Calu3 (cell line): ENCODE data around the gene HOXC10. TPM values are rescaled to one million over a fixed set of nuclear protein-coding genes. Genes with fewer than 3 reads are reported as not detected.
A peak's percentile ranks its signal among the peaks of the same experiment; 100 is the strongest.

Source experiments
- BruUV-seq: library from RNA; stranded (reverse); fragments of 400-500 nt; replicated peaks from 2 replicates; lab custom pipeline; 2021; lab: Mats Ljungman, UMichigan
- CTCF ChIA-PET: fragments of 300-600 bp; sonication (Branson Sonifier 250); formaldehyde crosslinking; loops from one replicate; lab custom pipeline; 2022; ENCODE audit warnings: antibody characterized with exemption; lab: Charles Lee
- DNase-seq: peaks from one replicate; pipeline ENCODE4 v3.0.0; 2022
- H3K27ac Mint-ChIP-seq: one replicate; pipeline ENCODE4 v1.8.0; 2022; ENCODE audit warnings: mixed read lengths; ENCODE audit not compliant: unreplicated experiment
- H3K27me3 Mint-ChIP-seq: one replicate; pipeline ENCODE4 v1.8.0; 2022; ENCODE audit warnings: mixed read lengths; ENCODE audit not compliant: unreplicated experiment
- H3K36me3 Mint-ChIP-seq: one replicate; pipeline ENCODE4 v1.8.0; 2022; ENCODE audit warnings: mild to moderate bottlenecking, moderate library complexity, mixed read lengths; ENCODE audit not compliant: insufficient read depth, unreplicated experiment
- H3K4me1 Mint-ChIP-seq: one replicate; pipeline ENCODE4 v1.8.0; 2022; ENCODE audit warnings: mild to moderate bottlenecking, low read depth, mixed read lengths; ENCODE audit not compliant: unreplicated experiment
- H3K4me3 Mint-ChIP-seq: one replicate; pipeline ENCODE4 v1.8.0; 2022; ENCODE audit warnings: mild to moderate bottlenecking, low read depth, moderate library complexity, mixed read lengths; ENCODE audit not compliant: unreplicated experiment
- H3K9me3 Mint-ChIP-seq: one replicate; pipeline ENCODE4 v1.8.0; 2022; ENCODE audit warnings: low read depth, mixed read lengths; ENCODE audit not compliant: unreplicated experiment
- intact Hi-C: fragments of 100-400 bp; cut with micrococcal nuclease; formaldehyde crosslinking; loops from one replicate; pipeline ENCODE4 v1.10.0; 2022; ENCODE audit not compliant: unreplicated experiment
- total RNA-seq: library from RNA; stranded (reverse); gene quantifications from 2 replicates; pipeline ENCODE4 v1.2.3, GENCODE V29; 2022
- TF ChIP-seq, protein P1 (sequence below): fragments of 200-600 bp; IDR thresholded peaks from one replicate; pipeline ENCODE4 v1.8.0; 2022; ENCODE audit warnings: antibody characterized with exemption; ENCODE audit not compliant: unreplicated experiment

Gene HOXC10
- total RNA-seq, 1 experiment from 2014 or later, result 0.71 TPM

DNA sequence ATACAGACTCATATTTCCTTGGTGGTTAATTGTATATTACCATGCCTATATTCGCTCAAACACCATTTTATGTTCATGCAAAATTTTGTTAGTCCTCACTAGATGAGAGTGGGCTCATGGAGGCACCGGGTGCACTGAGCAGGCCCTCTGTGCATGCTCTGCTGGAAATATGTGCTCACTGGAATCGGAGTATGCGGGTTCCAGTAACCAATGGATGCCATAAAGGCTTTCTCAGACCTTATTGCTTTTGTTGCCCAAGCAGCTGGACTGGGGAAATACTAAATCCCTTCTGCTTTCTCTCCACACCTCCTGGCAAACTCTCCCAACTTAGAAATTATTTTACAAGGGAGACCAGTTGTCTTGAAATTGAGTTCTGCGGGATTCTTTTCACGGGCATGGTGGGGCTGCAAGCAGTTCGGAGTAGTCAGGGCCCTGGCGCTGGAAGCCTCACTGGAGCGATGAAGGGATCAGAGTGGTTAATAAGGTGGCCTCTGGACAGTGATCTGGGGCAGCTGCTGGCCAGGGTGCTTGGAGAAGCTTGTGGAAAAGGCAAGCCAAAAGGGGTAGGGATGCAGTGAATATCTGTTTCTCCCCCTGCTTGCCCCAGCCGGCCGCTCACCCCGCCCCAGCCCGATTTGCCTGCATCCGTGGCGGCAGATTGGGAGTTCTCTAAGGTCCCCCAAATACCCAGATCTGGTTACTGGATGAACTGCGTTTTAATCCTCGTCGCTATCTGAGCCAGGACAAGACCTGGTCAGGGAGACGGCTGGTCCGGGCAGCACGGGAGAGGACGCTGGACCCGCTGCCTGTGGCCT is 35.9 kb downstream of the HOXC10 start:
- peaks cover 11% of the 10 kb centered on the region for H3K36me3 Mint-ChIP-seq
- TF ChIP-seq, protein P1, sequence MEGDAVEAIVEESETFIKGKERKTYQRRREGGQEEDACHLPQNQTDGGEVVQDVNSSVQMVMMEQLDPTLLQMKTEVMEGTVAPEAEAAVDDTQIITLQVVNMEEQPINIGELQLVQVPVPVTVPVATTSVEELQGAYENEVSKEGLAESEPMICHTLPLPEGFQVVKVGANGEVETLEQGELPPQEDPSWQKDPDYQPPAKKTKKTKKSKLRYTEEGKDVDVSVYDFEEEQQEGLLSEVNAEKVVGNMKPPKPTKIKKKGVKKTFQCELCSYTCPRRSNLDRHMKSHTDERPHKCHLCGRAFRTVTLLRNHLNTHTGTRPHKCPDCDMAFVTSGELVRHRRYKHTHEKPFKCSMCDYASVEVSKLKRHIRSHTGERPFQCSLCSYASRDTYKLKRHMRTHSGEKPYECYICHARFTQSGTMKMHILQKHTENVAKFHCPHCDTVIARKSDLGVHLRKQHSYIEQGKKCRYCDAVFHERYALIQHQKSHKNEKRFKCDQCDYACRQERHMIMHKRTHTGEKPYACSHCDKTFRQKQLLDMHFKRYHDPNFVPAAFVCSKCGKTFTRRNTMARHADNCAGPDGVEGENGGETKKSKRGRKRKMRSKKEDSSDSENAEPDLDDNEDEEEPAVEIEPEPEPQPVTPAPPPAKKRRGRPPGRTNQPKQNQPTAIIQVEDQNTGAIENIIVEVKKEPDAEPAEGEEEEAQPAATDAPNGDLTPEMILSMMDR, result no peak
- H3K27me3 Mint-ChIP-seq, result peaks cover 80% of the 10 kb centered on the region
- intact Hi-C loops, result no loop called here
- no peak overlapping the region for H3K4me3 Mint-ChIP-seq
- BruUV-seq, result no TSS peak
- H3K27ac Mint-ChIP-seq, result no peak overlapping the region
- no peak for DNase-seq
- H3K4me1 Mint-ChIP-seq, result no peaks in the 10 kb centered on the region
- no peaks in the 10 kb centered on the region for H3K9me3 Mint-ChIP-seq
- CTCF ChIA-PET, result no interaction called here

DNA sequence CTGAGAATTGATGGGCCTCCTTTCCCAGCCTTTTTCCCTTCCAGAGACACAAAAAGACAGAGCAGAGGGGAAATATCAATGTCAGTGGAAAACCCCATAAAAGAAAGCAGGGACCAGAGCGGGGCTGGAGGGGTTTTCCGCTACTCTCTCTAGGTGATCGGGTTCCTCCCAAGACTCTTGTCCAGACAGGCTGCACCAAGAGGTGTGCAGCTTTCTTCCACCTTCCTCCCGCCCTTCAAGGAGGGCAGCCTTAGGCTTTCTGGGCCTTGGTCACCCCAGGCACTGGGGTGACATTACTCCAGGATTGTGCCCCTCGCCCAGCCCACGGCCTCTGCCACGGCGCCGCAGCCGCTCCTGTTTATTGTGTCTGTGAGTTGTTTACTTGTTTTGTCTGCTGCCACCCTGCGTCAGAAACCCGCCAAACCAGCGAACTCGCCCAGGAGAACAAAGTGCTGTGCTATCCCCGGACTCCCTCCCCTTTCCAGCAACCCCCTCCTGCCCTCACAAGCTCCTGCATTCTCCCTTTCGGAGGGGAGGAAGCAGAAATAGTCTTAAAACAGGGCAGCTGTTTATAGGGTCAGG is 36.6 kb downstream of the HOXC10 start:
- CTCF ChIA-PET, result interaction anchor here (0.6 to 1.0 kb wide), 3 partner anchors 9 to 1710 kb away, joined by 3 to 4 read pairs (median 3); no protein-coding TSS in a partner anchor
- H3K27ac Mint-ChIP-seq, result no peak overlapping the region
- BruUV-seq, result no TSS peak
- intact Hi-C loops, result no loop called here
- H3K36me3 Mint-ChIP-seq, result peaks cover 11% of the 10 kb centered on the region
- H3K27me3 Mint-ChIP-seq, result peaks cover 87% of the 10 kb centered on the region
- no peaks in the 10 kb centered on the region for H3K9me3 Mint-ChIP-seq
- DNase-seq, result peak; percentile 32
- no peaks in the 10 kb centered on the region for H3K4me1 Mint-ChIP-seq
- no peak overlapping the region for H3K4me3 Mint-ChIP-seq
- TF ChIP-seq, protein P1, result no peak

DNA sequence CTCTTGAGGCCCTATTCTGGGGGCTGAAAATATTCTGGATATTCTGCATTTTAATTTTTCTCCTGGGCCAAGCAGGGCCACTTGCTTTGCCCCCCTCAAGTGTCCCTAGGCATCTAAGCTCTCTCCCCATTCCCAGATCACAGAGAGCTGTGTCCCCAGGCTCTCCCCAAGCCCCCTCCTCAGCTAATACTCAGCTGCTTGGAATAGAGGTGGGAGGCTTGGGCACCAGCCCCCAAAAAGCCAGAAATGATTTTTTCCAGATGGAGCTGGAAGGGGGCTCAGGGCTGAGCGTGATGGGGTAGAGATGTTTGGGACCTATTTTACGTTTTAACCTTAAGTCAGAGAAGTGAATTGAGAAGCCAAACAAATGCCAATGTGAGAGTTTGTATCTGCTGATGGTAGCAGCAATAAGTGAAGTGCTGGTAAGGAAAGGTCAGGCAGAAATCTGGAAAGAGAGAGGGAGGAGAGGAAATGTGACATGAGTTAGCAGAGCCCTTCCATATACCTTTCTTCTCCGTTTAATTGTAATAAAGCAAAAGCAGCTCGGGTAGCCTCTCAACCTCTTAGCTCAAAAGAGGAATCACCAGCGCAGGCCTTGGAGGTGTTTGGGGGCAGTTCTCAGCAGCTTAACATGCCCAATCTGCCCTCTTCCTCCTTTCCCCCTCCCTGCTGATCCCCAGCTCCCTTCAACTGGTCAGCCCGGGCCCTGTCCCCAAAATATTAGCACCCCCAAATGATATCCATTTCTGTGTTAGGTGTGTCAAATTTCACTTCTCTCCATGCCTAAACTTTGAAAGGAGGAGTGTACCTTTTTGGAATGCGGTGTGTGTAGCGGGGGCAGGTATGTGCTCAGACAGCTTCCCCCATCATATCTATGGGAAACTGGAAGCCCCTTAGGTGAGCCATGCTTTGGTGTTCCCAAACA is 38.3 kb downstream of the HOXC10 start:
- Mint-ChIP-seq H3K4me3 (no peak overlapping the region), H3K36me3 (peaks cover under 1% of the 10 kb centered on the region), H3K27ac (no peak overlapping the region), H3K27me3 (peaks cover 90% of the 10 kb centered on the region), H3K9me3 (no peaks in the 10 kb centered on the region), H3K4me1 (no peaks in the 10 kb centered on the region)
- CTCF ChIA-PET, result interaction anchor here (0.6 to 1.6 kb wide), 4 partner anchors 9 to 1519 kb away, joined by 3 to 5 read pairs (median 3); partner anchors contain the start of gene HOXC5
- DNase-seq, result no peak
- BruUV-seq, result no TSS peak
- TF ChIP-seq, protein P1, result no peak
- intact Hi-C loops, result no loop called here

DNA sequence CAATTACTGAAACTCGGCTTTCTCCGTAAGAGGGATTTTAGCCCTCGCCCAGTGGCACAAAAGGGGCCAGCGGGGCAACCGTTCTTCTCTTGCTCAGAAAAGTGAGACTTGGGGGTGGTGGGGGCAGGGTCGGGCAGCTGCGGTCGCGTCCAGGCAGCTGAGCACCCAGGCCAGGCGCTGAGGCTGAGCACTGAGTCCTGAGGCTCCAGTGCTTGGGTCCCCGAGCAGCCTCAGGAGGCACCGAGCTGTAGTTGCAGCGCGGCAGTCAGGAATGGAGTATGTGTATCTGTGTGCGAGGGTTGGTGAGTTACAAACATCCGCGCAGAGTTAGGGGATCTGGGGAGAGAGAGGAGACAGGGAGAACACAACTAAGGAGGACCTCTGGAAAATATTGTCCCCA is 39.2 kb downstream of the HOXC10 start:
- no peak overlapping the region for H3K27ac Mint-ChIP-seq
- CTCF ChIA-PET, result interaction anchor here (0.7 to 1.6 kb wide), 3 partner anchors 9 to 307 kb away, joined by 3 to 5 read pairs (median 3); partner anchors contain the start of gene HOXC5

More for the DNA sequence above, 39.2 kb downstream of the HOXC10 start:
- TF ChIP-seq, protein P1, result no peak
- peaks cover 100% of the 10 kb centered on the region for H3K27me3 Mint-ChIP-seq
- no peaks in the 10 kb centered on the region for H3K4me1 Mint-ChIP-seq
- BruUV-seq, result no TSS peak
- no peaks in the 10 kb centered on the region for H3K9me3 Mint-ChIP-seq
- H3K36me3 Mint-ChIP-seq, result peaks cover 6% of the 10 kb centered on the region
- H3K4me3 Mint-ChIP-seq, result no peak overlapping the region
- no peak for DNase-seq
- intact Hi-C loops, result no loop called here
